HG03060 (cell line): Measurements from ENCODE around the gene MIPOL1.
A peak's percentile ranks its signal among the peaks of the same experiment; 100 is the strongest.
"Not testable (repeated sequence)": the region's sequence is repeated elsewhere in the genome, so short reads cannot be mapped to it uniquely, and the experiment has no call there.

ENCODE experiments used
- ATAC-seq: cut with Tn5 transposase; IDR thresholded peaks from one replicate; pipeline ENCODE4 v1.9.1; 2021; ENCODE audit warnings: low read depth, moderate number of reproducible peaks; ENCODE audit not compliant: unreplicated experiment

Gene MIPOL1

DNA sequence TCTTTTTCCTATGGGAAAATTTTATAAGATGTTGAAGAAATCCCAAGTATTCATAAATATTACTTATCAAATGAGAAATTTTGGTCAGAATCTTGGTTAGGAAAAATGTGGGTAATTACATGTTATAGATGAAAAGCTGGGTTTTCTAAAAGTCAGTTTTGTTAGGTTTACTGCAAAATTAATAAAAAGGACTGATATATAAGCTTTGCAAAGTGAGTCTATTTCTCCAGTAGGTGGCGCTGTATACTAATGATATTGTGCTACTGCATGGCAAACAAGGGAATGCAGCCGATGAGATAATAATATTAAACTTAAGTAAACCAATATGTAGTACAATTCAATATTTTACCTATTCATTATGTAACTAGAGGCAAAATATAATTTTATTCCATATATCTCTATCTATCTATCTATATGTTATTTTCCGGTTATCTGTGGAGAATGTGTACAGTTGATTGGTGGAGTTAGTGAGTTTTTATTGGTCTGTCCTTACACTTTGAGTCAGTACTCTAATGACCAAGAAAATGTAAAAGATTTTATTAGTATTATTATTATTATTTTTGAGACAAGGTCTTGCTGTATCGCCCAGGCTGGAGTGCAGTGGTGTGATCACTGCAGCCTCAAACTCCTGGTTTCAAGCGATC lies 32.9 kb downstream of the MIPOL1 start:
- ATAC-seq = peak; percentile 65

DNA sequence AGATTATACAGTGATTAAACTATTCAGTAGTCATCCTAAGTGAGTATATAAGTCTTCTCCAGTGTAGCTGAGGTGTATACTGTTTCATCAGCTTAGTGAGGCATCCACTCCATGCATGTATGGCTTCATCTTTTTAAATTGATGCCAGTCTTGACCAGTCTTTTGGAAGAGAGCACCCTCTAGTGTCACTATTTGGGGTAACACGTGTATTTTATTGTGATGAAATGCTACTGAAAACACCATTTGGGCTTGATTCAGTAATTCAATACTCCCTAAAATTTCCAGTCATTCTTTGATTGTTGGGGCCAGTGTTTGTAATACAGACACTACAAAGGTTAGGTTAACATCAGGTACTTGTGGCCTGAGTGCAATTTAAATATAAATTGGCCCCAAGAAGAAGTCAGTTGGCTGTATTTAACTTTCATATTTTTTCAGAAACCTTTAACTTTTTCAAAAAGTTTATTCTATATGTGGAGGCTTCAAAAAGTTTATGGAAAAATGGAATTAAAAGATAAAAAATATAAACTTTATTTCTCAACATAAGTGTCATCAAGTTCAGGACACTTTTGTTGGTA lies 35.3 kb downstream of the MIPOL1 start:
- ATAC-seq = no peak

DNA sequence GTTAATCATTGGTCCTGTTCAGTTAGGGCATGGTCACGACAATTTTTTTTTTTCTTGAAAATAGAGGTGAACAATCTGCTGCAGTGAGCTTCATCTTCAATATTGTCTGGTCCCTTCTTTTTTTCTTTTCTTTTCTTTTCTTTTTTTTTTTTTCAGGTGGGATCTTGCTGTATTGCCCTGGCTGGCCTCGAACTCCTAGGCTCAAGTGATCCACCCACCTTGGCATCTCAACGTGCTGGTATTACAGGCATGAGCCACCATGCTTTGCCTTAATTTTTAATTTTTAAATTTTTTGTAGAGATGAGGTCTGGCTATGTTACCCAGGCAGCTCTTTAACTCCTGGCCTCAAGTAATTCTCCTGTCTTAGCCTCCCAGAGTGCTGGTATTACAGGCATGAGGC lies 36.5 kb downstream of the MIPOL1 start:
- ATAC-seq = no peak

DNA sequence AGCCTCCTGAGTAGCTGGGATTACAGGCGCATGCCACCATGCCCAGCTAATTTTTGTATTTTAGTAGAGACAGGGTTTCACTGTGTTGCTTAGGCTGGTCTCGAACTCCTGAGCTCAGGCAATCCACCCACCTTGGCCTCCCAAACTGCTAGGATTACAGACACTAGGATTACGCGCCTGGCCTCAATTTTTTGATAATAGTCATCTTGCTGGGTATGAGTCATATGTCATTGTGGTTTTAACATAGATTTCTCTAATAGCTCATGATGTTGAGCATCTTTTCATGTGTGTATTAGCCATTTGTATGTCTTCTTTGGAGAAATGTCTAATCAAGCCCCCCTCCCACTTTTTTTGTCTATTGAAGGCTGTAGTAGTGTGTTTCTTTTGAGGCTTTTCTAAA lies 38.3 kb downstream of the MIPOL1 start:
- ATAC-seq = not testable (repeated sequence)

DNA sequence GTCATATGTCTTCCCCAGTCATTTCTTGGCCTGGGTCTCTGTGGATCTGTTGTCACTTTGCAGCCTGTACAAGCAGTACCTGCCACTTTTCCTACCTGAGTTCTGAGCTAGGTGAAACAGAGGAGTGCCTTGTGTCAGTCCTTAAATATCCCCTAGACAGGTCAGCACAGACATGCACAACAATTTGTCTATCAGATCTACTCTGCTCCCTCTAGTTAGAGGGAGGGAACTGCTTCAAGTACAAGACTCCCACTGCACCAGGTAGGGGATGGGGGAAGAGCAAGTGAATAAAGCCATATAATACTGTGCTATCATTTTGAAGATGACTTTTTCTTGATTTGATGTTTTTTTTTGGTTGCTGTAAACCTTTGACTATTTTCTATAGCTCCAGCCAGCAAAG lies 39.4 kb downstream of the MIPOL1 start:
- ATAC-seq = no peak

DNA sequence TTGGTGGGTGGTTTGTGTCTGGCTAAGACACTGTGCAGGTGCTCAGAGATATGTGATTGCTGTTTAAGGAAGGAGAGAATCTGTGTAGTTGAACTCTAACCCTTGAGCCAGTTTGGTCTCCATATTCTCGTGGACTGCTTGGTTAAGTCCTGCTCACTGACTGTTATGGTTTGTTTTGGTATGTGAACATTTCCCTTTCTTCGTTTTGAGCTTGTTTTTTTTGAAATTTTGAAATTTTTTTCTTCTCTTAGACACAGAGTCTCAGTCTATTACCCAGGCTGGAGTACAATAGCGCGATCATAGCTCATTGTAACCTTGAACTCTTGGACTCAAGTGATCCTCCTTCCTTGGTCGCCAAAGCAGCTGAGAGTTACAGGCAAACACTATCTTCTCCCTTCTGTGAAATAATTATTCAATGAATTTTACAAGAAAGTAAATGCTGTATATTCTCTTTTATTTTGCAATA lies 40.0 kb downstream of the MIPOL1 start:
- ATAC-seq = no peak

DNA sequence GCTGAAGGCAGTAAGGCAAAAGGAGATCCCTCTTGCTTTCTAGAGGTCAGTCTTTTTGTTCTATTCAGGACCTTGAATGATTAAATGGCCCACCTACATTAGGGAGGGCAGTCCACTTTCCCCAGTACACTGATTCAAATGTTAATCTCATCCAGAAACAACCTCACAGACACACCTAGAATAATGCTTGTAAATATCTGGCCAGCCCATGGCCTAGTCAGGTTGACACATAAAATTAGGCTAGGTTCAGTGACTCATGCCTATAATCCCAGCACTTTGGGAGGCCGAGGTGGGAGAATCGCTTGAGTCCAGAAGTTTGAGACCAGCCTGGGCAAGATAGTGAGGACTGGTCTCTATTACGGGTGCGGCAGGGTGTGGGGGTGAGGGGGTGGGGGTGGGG lies 43.5 kb downstream of the MIPOL1 start:
- ATAC-seq = no peak

DNA sequence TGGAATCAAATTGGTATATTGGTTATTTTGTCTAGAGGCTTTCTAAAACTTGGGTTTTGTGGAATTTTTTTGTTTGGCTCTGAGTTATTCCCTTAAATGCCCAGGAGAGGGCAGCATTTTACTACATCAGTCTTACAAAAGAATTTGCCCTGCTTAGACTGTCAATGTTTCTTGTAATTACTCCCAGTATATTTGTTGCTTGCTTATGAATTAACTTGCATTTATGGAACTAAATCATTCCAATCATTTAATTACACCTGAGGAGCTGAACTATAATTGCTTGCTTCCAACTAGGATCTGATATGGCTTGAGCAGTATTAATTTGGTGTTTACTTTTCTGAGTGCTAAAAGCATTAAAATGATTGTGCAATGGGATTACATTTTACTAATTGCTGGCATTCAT lies 48.7 kb downstream of the MIPOL1 start:
- no peak for ATAC-seq

DNA sequence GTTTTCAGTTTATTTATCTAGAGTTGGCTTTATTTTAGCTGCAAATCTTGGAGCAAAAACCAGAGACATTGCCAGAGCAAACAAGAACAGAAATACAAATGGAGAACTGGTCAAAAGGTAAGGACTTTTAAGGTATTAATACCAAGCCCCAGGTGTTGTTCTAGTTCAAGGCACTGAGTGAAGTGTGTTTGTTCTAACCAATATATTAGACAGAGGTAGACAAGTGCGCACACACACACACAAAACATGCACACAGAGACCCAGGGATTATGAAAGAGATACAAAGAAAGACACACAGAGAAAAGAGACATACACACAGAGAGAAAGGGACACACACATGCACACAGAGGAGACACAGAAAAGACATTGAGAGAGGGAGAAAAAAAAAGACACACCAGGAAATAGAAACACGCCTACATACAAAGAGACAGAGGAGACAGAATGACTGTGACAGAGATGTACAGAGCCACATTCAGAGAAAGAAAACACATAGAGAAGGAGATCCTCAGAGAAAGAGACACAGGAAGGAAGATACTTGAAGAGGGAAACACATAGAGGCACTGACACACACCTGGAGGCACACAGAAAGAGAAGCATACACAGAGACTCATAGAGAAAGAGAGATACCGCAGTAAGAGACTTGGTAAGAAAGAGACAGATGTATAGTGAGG lies 50.2 kb downstream of the MIPOL1 start:
- no peak for ATAC-seq

DNA sequence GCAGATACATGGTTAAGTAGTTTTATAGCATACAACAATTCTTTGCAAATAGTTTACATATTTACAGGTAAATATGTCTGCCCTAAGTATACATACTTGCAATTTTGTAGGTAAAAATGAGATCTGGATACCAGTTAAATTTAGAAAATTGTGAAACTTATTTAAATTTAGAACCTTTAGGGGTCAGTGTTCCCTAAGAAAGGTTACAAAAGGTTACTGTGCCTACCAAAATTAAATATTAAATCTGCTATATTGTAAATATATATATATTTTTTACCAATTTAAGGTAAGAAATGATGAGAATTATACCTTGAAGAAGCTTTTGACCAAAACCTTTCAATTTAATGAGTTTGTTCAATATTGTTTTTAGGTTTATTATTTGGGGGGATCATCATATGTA lies 54.0 kb downstream of the MIPOL1 start:
- no peak for ATAC-seq

DNA sequence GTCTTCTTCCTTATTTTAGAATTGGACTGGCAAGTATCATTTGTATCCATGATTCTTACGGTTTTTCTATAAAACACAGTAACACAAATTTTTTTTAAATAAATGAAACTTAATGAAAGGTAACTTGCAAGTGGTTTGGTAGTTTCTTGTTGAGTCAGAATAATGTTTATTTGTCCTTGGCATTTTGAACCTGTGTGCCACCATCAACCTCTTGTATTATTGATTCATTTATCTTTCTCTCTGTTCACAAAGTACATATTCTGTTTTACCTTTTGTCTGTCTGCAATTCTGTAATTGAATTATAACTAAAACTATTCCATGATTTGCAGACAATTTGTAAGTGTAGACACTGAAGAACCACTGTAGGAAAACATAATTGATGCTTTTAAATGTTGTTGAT lies 54.7 kb downstream of the MIPOL1 start:
- ATAC-seq = no peak

DNA sequence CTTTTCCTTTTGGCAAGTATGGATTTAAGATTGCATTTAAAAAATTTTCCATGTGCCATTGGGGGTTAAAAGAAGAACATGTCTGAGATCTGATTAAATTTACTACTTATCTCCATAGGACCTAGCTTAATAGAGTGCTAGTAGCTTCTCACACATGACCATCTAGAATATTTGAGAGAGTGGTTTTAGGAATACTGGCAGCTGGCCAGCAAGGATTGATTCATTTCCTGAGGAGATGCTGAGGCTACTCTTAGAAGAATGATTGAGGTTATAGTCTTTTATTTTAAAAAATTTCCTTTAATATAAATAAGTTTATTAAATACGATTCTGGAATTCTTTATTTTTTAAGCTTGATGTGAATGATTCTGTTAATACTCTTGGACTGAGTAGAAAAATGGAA lies 56.2 kb downstream of the MIPOL1 start:
- ATAC-seq = no peak

DNA sequence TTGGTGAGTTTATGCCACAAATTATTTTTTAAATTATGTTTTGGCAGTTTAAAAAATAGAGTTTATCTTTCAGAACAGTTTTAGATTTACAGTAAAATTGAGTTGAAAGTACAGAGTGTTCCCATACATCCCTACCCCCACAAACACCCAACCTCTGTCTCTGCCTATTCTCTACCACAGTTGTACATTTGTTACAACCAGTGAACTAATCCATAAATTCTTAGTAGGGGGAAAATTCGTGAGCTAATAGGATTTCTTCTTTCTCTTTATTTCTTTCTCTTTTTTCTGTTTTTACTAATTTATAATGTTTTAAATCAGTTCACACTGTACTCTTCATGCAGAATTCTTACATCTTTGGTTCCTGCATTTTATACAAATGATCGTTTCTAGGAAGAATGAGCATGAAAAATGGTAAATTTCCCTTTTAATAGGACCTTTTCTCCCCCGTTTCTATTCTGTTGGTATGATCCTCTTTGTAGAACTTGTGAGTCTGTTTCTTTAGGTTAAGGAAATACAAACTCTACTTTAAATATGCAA lies 56.7 kb downstream of the MIPOL1 start:
- ATAC-seq = no peak

DNA sequence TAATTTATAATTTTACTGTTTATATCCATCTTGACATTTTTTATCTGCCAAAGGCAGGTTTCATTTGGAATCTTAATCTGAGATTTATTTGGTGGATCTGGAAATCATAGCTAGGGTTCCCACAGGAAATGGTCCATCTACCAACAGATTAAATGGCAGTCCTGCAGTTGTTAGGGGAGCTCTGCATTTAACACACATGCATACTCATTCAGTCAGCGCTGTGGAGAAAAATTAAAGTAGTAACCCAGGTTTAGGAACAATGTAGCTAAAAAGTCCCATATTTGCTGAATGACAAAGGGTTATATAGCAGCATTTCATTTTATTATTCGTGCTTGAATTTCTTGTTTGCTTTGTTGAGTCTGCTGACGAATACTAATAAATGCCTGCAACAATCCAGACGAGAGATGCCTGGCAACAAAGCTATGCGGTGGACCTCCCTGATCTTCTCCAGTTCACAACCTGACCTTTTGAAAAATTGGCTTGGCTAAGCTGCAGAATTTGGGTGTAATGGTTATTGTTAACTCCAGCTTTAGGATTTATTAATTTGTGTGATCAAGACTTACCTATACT lies 59.8 kb downstream of the MIPOL1 start:
- ATAC-seq = no peak

DNA sequence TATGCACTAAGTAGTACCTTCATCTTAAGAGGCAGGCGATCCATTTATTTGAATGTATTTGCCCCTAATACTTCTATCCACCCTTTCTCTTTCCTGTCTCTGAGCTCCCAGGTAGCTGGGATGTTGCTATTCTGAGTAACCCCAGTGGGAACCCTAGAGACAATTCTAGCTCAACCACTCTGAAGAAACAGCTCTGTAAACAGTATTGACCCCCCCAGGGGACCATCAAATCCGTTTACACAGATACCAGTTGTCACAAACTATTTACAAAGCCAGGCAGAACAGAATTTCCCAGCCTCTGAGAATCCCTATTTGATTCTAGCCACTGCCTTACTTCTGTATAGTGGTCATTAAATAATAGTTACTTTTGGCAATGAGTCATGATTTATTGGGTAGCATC lies 64.9 kb downstream of the MIPOL1 start:
- ATAC-seq = no peak

DNA sequence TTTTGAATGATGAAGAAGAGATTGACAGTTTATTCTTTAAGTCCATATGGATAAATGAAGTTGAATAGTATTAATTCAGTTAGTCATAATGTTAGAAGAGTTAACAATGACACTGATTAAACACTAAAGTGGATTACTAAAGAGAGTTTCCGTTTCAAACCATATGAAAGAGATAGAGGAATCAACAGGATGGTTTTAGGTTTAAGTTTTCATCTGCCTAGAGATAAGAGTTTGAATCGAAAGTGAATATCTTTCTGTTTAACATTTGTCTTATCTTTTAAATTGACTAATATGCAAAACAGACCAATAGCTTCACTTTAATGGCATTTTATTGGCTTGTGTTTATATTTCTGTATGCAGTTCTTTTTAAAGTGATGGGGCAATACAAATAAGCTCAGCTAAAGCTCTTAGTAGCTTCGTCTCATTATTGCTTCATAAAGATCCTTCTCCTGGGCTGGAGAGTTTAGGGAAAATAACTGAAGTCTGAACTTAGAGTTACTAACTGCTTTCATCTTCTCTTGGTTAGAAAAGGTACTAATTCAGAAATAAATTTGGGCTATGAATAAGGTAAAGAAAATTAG lies 66.0 kb downstream of the MIPOL1 start:
- ATAC-seq = no peak

DNA sequence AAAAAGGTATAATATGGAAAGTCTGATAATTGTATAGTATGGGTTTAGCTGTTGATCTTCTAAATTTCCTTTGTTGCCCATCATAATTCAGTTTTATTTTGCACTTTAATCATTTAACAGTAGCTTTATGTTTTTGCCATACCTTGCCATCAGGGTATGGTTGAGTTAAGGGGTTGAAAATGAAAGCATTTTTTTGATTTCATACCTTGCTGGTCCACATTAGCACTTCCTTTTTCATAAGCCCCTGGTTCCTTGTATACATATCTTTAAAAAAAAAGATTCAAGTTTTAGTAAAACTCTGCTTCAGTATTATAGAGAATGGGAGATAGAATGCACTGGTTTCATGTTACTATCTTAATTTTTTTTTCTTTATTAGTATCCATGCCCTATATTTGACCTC lies 71.1 kb downstream of the MIPOL1 start:
- no peak for ATAC-seq

DNA sequence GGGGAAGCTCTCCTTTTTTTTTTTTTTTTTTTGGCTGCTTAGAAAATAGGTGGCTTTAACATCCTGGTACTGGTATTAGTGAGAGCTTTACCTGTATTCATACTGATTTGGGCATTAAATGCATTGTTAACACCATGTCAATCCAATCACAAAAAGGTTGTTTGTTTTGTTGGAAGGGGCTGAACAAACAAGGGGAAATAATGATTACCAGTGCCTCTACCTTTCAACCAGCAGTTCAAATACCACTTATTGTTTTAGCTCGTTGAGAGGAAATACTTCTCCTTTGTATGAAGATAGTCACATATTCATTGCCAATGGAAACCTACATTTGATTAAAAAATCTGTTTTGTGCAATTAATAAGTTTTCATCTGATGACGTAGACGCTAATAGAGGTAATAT lies 72.9 kb downstream of the MIPOL1 start:
- no peak for ATAC-seq

DNA sequence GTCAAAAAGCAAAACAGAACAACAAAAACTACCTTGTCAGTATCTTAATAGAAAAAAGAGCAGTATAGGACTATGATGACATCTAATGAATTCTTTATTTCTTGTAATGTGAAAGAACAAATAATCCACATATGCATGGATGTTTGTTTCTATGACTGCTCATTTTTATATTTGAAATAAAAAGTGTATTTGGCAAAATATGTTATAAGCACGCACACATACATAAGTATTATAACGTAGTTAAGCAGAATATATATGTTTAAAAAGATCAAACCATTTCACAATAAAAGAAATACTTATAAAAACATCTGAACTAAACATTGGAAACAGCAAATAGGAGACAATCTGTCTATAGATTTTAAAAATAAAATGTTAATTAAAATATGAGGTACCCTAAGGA lies 74.8 kb downstream of the MIPOL1 start:
- no peak for ATAC-seq

DNA sequence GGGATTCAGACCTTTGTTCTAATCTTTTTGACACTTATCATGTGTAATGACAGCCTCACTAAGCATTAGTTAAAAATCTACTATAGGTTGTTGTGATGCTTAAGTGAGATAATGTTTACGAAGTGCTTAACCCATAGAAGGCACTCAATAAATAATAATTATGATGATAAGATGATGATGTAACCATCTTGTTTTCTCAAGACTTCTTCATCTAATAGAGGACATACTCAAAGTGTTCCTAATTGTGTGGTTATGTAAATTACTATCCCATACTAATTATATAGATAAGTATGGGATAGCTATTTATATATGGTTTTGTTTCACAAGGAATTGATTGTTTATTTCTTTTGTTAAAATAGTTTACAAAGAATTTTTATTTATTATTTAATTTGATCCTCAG lies 76.9 kb downstream of the MIPOL1 start:
- no peak for ATAC-seq

DNA sequence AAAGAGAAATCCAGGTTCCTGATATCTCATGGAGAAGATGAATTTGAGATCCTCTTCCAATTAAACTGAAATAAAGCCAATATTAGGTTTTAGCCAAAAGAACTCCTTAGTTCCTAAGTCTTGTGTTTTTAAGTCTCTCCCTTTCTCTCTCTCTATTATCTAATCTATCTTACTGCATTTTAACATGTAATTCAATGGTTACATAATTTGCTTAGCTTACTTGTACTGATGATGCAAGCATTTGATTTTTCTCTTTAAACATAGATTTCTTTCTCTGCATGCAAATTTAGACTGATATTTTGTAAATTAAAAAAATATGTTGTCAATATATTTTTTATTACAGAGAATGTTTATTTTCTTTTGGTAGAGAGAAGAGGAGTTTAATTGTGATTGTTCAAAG lies 78.2 kb downstream of the MIPOL1 start:
- no peak for ATAC-seq
